Peyer's patch (tissue), 4 donors: ENCODE measurements around the gene EIF3I.

Experiments
- POLR2A ChIP-seq, 2 donors: fragments of 450-650 bp; IDR thresholded peaks; one replicate each; pipeline ENCODE4 v1.5.1; 2017; ENCODE audit warnings: antibody characterized with exemption in 2 of 2, mild to moderate bottlenecking in 2 of 2, moderate library complexity in 2 of 2
- TF ChIP-seq, protein P1 (sequence below), 6 experiments: fragments of 450-650 bp in 4 of 6; fragments of 200-600 bp in 2 of 6; sonication (generic) in 1 of 6; IDR thresholded peaks; one replicate each; pipeline ENCODE4 v1.5.1; 2017 to 2019; ENCODE audit warnings: antibody characterized with exemption in 6 of 6, mild to moderate bottlenecking in 3 of 6, moderate library complexity in 1 of 6

DNA sequence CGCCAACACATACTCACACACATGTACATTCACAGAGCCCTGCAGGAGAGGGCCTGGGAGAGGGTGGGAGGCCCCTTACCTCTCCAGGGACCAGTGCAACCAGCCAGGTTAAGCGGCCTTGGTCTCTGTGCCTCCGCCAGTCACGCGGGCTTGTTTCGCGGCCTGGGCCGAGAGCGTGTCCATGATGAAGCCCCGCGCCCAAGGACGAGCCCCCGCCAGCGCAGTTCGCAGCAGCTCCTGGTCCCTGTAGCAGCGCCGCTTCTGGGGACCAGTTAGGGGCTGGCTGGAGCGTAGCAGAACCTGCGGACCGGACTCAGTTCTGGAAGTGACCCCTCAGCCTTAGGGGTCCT lies 17.6 kb downstream of the EIF3I start:
- TF ChIP-seq, protein P1, sequence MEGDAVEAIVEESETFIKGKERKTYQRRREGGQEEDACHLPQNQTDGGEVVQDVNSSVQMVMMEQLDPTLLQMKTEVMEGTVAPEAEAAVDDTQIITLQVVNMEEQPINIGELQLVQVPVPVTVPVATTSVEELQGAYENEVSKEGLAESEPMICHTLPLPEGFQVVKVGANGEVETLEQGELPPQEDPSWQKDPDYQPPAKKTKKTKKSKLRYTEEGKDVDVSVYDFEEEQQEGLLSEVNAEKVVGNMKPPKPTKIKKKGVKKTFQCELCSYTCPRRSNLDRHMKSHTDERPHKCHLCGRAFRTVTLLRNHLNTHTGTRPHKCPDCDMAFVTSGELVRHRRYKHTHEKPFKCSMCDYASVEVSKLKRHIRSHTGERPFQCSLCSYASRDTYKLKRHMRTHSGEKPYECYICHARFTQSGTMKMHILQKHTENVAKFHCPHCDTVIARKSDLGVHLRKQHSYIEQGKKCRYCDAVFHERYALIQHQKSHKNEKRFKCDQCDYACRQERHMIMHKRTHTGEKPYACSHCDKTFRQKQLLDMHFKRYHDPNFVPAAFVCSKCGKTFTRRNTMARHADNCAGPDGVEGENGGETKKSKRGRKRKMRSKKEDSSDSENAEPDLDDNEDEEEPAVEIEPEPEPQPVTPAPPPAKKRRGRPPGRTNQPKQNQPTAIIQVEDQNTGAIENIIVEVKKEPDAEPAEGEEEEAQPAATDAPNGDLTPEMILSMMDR (IDR thresholded peaks at IDR 0.05): no peak
- no peak for TF ChIP-seq POLR2A (IDR thresholded peaks at IDR 0.05)
